BLaER1 treated with 17β-estradiol and CSF1 and Interleukin-3, amounts not matched to agents 10 nM and 100 nM (cell line): ENCODE measurements around the gene DTX4.

Experiments
- H3K27ac ChIP-seq, 11 experiments: shearing (Covaris generic); formaldehyde crosslinking; 2 replicates each; pipeline ENCODE4 v1.8.1; 2022
- H3K27me3 ChIP-seq, 11 experiments: shearing (Covaris generic); formaldehyde crosslinking; 2 replicates each; pipeline ENCODE4 v1.8.1; 2022
- H3K36me3 ChIP-seq, 11 experiments: shearing (Covaris generic); formaldehyde crosslinking; 2 replicates each; pipeline ENCODE4 v1.8.1; 2022
- H3K4me1 ChIP-seq, 10 experiments: shearing (Covaris generic); formaldehyde crosslinking; 2 replicates each; pipeline ENCODE4 v1.8.1; 2022
- H3K4me2 ChIP-seq, 11 experiments: shearing (Covaris generic); formaldehyde crosslinking; 2 replicates each; pipeline ENCODE4 v1.8.1; 2022
- H3K4me3 ChIP-seq, 10 experiments: shearing (Covaris generic); formaldehyde crosslinking; 2 replicates each; pipeline ENCODE4 v1.8.1; 2022
- H3K9ac ChIP-seq, 11 experiments: shearing (Covaris generic); formaldehyde crosslinking; 2 replicates each; pipeline ENCODE4 v1.8.1; 2022
- H3K9me3 ChIP-seq, 11 experiments: shearing (Covaris generic); formaldehyde crosslinking; replicated peaks in 1 of 11; 2 replicates each; pipeline ENCODE4 v1.8.1; 2022
- H4K20me1 ChIP-seq, 11 experiments: shearing (Covaris generic); formaldehyde crosslinking; 2 replicates each; pipeline ENCODE4 v1.8.1; 2022
- Cebpa-rat ChIP-seq, 11 experiments: shearing (Covaris generic); IDR thresholded peaks; 2 replicates each; pipeline ENCODE4 v1.8.1; 2022

DTX4 gene

DNA sequence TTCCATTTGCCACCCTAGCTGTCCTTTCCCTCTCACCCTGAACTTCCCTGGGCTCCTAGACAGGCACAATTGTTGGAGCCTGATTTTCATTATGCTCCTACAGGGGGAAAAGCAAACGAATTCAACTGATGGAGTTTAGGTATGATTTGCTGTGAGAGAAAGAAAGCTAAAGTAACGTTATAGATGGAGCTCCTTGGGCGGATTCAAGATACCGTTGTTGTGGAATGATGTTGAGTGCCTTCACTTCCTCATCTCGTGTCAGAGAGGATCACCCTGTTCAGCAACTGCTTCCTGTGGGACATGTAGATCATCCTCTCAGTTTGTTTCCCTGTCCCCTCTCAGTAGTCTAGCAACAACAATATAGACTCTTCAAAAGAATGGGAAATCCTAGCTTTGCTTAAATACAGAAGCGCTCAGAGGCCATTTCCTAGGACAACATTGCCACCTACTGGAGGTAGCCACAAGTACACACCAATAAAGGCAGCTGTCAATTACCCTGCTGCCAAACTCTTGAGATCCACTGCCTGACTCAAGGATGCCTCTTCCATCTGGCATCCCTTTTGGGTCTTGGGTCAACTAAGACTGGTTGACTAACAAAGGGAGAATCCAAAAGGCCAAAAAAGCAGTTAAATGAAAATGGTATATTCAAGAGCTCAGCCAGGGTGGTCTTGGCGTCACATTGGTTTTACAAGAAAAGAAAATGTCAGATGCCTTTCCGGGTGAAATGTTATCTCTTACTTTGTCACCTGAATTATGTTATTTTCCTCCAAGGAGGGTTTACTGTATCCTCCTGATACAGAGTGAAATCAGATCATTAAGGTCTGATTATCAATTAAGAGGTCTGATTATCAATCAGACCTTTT, 13.5 kb upstream of the DTX4 start:
- peak overlapping the region; percentile 15 to 84 (median 73); a peak in 20 of 22 replicates for H3K27ac ChIP-seq
- peak overlapping the region; percentile 34 to 72 (median 49); a peak in 19 of 22 replicates for H3K9ac ChIP-seq
- no peaks in the 10 kb centered on the region for H3K9me3 ChIP-seq
- no peak for TF ChIP-seq Cebpa-rat (IDR thresholded peaks at IDR 0.05)
- peaks cover 0 to 8% (median 0%) of the 10 kb centered on the region in 11 experiments; a peak in 1 of 22 replicates for H4K20me1 ChIP-seq
- H3K36me3 ChIP-seq = peaks cover 0 to 20% (median 16%) of the 10 kb centered on the region in 11 experiments; a peak in 17 of 22 replicates
- H3K4me3 ChIP-seq = peak overlapping the region in 6 of 10 experiments; percentile 2 to 54 (median 18); a peak in 7 of 20 replicates
- H3K27me3 ChIP-seq = no peaks in the 10 kb centered on the region
- H3K4me1 ChIP-seq = peaks cover 16 to 28% (median 22%) of the 10 kb centered on the region in 10 experiments
- H3K4me2 ChIP-seq = peak overlapping the region; percentile 42 to 83 (median 78)

DNA sequence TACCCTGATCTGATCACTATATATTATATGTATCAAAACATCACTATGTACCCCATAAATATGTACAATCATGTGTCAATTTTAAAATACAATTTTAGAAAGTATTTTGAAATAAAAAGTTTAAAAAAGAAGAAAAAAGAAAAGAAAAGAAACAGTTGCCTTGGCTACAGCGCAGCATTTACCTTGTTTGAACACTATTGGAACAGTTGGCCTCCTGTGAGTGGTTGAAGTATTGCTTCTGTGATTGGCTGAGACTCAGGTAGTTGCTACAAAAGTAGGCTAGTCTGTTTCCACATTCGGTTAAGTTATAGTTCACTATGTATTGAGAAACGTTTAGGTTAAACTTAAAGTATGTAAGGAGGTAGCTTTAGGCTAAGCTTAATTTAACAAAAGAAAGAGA, 7.9 kb upstream of the DTX4 start:
- H3K4me3 ChIP-seq = no peak overlapping the region
- H3K27ac ChIP-seq = no peak overlapping the region
- H4K20me1 ChIP-seq = no peaks in the 10 kb centered on the region
- no peaks in the 10 kb centered on the region for H3K27me3 ChIP-seq
- H3K4me1 ChIP-seq = peaks cover 0 to 3% (median 1%) of the 10 kb centered on the region in 10 experiments; a peak in 11 of 20 replicates
- H3K9ac ChIP-seq = no peak overlapping the region
- TF ChIP-seq Cebpa-rat (IDR thresholded peaks at IDR 0.05) = no peak
- H3K9me3 ChIP-seq = no peaks in the 10 kb centered on the region
- H3K36me3 ChIP-seq = no peaks in the 10 kb centered on the region
- H3K4me2 ChIP-seq = no peak overlapping the region

DNA sequence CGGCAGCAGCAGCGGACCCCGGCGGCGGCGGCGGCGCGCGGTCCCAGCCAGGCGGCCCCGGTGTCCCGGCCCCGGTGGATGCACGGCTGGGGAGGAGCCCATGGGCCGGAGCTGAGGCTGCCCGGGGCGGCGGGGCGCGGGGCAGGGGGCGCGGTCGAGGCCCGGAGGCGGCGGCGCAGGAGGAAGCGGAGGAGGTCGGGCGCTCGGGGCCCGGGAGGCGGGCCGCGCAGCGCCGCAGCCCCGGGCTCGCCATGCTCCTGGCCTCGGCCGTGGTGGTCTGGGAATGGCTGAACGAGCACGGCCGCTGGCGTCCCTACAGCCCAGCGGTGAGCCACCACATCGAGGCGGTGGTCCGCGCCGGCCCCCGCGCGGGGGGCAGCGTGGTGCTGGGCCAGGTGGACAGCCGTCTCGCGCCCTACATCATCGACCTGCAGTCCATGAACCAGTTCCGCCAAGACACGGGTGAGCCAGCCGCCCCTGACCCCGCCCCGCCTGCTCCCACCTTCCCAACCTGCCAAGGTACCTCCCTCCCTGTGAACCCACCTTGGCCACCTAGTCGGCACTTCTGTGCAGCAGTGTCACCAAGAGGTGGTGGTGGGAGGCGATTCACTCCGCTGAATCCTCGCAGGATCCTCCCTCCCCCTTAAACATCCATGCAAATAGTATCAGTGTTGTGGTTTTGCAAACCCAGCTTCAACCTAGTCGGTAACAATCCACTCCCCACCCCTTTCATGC, 580 bp downstream of the DTX4 start:
- peak overlapping the region in 9 of 11 experiments; percentile 15 to 80 (median 65); a peak in 15 of 22 replicates for H3K27ac ChIP-seq
- peaks cover 0 to 18% (median 0%) of the 10 kb centered on the region in 11 experiments; a peak in 4 of 22 replicates for H3K36me3 ChIP-seq
- TF ChIP-seq Cebpa-rat (IDR thresholded peaks at IDR 0.05) = no peak
- H3K9ac ChIP-seq = peak overlapping the region; percentile 69 to 82 (median 80)
- no peaks in the 10 kb centered on the region for H3K9me3 ChIP-seq
- H3K27me3 ChIP-seq = peaks cover 21 to 35% (median 31%) of the 10 kb centered on the region in 11 experiments
- H3K4me3 ChIP-seq = peak overlapping the region; percentile 61 to 82 (median 74)
- peak overlapping the region; percentile 93 to 100 (median 99) for H3K4me2 ChIP-seq
- peaks cover 14 to 34% (median 29%) of the 10 kb centered on the region in 10 experiments; a peak in 19 of 20 replicates for H3K4me1 ChIP-seq
- H4K20me1 ChIP-seq = peaks cover 0 to 39% (median 8%) of the 10 kb centered on the region in 11 experiments; a peak in 8 of 22 replicates

DNA sequence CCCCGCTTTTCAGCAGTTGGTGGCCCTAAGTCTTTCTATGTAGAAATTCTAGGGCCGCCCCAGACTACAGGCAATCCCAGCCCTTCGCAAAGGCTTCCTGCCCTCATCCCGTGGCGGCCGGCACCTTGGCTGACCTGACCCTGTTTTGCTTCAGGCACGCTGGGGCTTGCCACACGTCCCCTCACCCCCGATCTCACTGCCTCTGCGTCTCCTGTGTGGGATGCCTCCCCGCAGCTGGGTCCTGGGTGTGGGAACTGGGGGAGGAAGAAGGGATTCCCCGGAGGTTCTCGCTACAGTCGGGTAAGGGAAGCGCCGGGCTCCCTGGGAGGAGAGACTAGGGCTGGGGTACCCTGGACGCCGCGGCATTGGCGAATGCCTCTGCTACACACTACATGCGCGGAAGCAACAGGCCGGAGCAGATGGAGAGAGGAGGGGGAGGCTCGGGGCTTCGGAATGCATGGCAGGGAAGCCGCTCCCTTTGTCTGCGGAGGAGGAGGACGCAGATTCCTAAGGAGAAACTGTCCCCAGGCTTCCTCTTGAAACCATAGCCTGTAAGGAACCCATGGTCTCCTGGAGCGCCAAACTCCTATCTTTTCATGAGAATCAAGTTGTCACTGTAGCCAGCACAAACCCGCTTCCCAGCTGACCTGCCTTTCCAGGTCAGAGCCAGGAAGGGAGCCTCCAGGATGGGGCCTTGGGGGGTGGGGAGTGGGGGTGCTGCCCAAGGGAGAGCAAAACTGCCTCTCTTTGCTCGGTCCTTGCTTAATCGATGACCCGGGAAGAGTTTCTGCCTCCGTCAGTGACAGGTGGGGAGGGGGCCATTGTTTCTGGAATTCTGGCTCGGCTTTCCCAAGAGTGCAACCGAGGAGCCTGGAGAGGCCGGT, 1.4 kb downstream of the DTX4 start:
- Histone ChIP-seq H3K9me3 (peaks cover 0 to 4% (median 2%) of the 10 kb centered on the region in 11 experiments; a peak in 9 of 22 replicates), H3K4me2 (peak overlapping the region; percentile 93 to 100 (median 99)), H3K4me1 (peaks cover 14 to 34% (median 29%) of the 10 kb centered on the region in 10 experiments; a peak in 19 of 20 replicates), H3K27ac (peak overlapping the region in 6 of 11 experiments; percentile 7 to 80 (median 26); a peak in 6 of 22 replicates), H3K36me3 (peaks cover 0 to 26% (median 0%) of the 10 kb centered on the region in 11 experiments; a peak in 6 of 22 replicates), H3K4me3 (peak overlapping the region; percentile 61 to 82 (median 74)), H4K20me1 (peaks cover 0 to 45% (median 8%) of the 10 kb centered on the region in 11 experiments; a peak in 8 of 22 replicates), H3K27me3 (peaks cover 21 to 35% (median 31%) of the 10 kb centered on the region in 11 experiments), H3K9ac (peak overlapping the region; percentile 69 to 82 (median 80); a peak in 21 of 22 replicates)
- TF ChIP-seq Cebpa-rat (IDR thresholded peaks at IDR 0.05) = no peak

DNA sequence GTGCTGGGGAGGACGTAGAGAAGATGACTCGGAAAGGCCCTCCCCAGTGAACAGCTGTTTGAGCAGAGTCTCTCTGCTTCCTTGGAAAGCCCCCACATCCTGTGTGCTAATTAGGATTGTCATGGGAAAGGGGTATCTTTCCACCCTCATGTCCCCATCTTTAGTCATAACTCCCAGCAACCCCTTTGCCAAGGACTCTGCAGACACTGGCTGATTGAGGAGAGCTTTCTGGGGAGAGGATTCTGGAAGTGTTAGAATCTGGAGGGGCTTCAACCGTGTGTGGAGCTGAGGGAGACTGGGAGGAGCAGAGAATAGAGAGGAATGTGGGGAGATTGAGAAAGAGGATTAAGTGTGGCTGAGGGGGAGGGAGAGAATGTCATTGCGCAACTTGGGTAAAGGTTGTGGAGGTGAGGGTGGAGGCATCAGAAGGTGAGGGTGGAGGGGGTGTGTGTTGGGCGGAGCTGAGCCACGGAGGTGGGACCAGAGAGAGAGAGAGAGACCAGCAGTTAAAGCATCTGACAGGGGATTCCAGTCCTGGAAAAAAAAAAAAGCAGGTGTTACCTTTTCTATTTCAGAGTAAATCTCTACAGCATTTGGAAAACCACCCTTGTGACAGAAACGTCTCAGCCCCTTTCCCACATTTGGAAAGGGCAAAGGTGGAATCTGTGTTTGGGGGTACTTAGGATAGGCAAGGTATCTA, 2.2 kb downstream of the DTX4 start:
- Histone ChIP-seq H3K36me3 (peaks cover 0 to 33% (median 2%) of the 10 kb centered on the region in 11 experiments; a peak in 8 of 22 replicates), H3K4me1 (peaks cover 14 to 34% (median 29%) of the 10 kb centered on the region in 10 experiments; a peak in 19 of 20 replicates), H3K9me3 (peaks cover 5 to 12% (median 10%) of the 10 kb centered on the region in 11 experiments), H3K9ac (peak overlapping the region in 2 of 11 experiments; percentile 81 to 82; a peak in 1 of 22 replicates), H4K20me1 (peaks cover 0 to 45% (median 8%) of the 10 kb centered on the region in 11 experiments; a peak in 8 of 22 replicates), H3K27ac (no peak overlapping the region), H3K27me3 (peaks cover 21 to 35% (median 31%) of the 10 kb centered on the region in 11 experiments), H3K4me3 (peak overlapping the region in 6 of 10 experiments; percentile 73 to 82 (median 76); a peak in 9 of 20 replicates), H3K4me2 (peak overlapping the region; percentile 93 to 100 (median 99))
- TF ChIP-seq Cebpa-rat (IDR thresholded peaks at IDR 0.05) = peak in 8 of 11 experiments; percentile 25 to 79 (median 48); a peak in 12 of 22 replicates

DNA sequence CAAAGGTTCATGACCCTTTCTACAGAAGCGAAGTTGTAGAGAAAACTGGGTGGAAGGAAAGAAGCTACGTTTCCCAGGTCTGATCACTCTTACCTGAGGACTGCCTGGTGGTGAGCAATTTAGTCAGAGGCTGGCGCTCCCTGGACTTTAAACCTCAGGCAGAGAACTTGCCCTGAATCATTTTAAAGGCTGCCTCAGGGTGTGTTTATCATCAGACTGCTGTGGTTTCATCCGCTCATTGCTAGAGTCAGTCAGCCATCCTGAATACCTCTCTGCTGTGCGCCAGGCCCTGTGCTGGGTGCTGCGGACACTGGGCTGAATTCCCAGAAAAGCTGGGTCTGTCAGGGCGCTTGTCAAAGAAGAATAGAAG, 2.7 kb downstream of the DTX4 start:
- Histone ChIP-seq H3K9me3 (peaks cover 11 to 18% (median 15%) of the 10 kb centered on the region in 11 experiments), H3K27me3 (peaks cover 21 to 35% (median 31%) of the 10 kb centered on the region in 11 experiments), H3K27ac (no peak overlapping the region), H3K36me3 (peaks cover 0 to 38% (median 7%) of the 10 kb centered on the region in 11 experiments; a peak in 8 of 22 replicates), H4K20me1 (peaks cover 0 to 45% (median 8%) of the 10 kb centered on the region in 11 experiments; a peak in 8 of 22 replicates), H3K4me2 (peak overlapping the region; percentile 93 to 100 (median 99); a peak in 18 of 22 replicates), H3K9ac (no peak overlapping the region; a peak in 1 of 22 replicates), H3K4me3 (no peak overlapping the region), H3K4me1 (peaks cover 14 to 34% (median 29%) of the 10 kb centered on the region in 10 experiments; a peak in 19 of 20 replicates)
- TF ChIP-seq Cebpa-rat (IDR thresholded peaks at IDR 0.05) = no peak

DNA sequence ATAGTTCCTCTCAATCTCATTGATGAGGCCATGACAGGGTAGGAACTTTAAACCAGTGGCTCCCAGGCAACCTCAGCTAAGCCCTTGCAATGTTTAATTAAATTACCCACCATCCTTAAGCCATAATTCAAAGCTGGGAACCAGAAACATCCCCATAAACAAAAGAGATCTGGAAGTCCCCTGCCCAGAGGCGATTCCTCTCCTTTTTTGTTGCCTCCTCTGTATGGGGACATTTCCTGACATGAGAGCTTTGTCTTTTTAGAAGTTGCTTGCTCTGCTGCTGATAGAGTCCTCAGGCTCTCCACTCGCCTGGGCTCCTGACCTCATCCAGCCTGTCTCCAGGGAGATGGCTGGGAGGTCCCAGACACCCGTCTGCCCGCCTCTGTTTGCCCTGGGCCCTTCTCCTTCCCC, 3.2 kb downstream of the DTX4 start:
- no peak for TF ChIP-seq Cebpa-rat (IDR thresholded peaks at IDR 0.05)
- no peak overlapping the region; a peak in 1 of 22 replicates for H3K9ac ChIP-seq

More for the DNA sequence above, 3.2 kb downstream of the DTX4 start:
- Histone ChIP-seq H3K27me3 (peaks cover 21 to 35% (median 31%) of the 10 kb centered on the region in 11 experiments), H3K27ac (no peak overlapping the region), H3K9me3 (peaks cover 15 to 22% (median 20%) of the 10 kb centered on the region in 11 experiments), H4K20me1 (peaks cover 0 to 45% (median 8%) of the 10 kb centered on the region in 11 experiments; a peak in 8 of 22 replicates), H3K4me1 (peaks cover 14 to 34% (median 29%) of the 10 kb centered on the region in 10 experiments; a peak in 19 of 20 replicates), H3K4me2 (peak overlapping the region; percentile 93 to 100 (median 99); a peak in 18 of 22 replicates), H3K4me3 (no peak overlapping the region), H3K36me3 (peaks cover 0 to 40% (median 8%) of the 10 kb centered on the region in 11 experiments; a peak in 8 of 22 replicates)
